K562 (cell line): ENCODE data around the gene ATXN7L1. TPM values are rescaled to one million over a fixed set of nuclear protein-coding genes. Genes with fewer than 3 reads are reported as not detected.

ENCODE experiments used
- ATAC-seq: fragments of 200-7000 bp; cut with Tn5 transposase; 3 replicates; pipeline ENCODE4 v1.9.1; 2020; ENCODE audit warnings: moderate library complexity
- BruUV-seq: library from RNA; stranded (reverse); fragments of 400-500 nt; replicated peaks from 2 replicates; lab custom pipeline; 2021; lab: Mats Ljungman, UMichigan
- CTCF ChIA-PET: fragments of 300-600 bp; formaldehyde crosslinking; extraction: SDS; loops from one replicate; lab custom pipeline; 2021; ENCODE audit warnings: low intra/inter-chr PET ratio; lab: Yijun Ruan, JAX
- POLR2A ChIA-PET: fragments of 300-600, 350-650 bp; sonication (Branson Sonifier 250); formaldehyde crosslinking; extraction: SDS; loops from one replicate; lab custom pipeline; 2021; ENCODE audit warnings: antibody characterized with exemption, inconsistent platforms; lab: Yijun Ruan, JAX
- DNase-seq, 4 experiments: peaks; one replicate each; pipeline versions ENCODE4 v3.0.0 to v3.0.0-alpha.2; 2011 to 2018; ENCODE audit warnings: low spot score in 3 of 4, mixed read lengths in 3 of 4; ENCODE audit errors: extremely low read depth in 1 of 4
- FAIRE-seq: peaks from 2 replicates; lab custom pipeline; 2011; peaks lifted over from hg19 to GRCh38; lab: Jason Lieb, UNC
- H2AFZ ChIP-seq: 2 replicates; pipeline ENCODE4 v1.6.0; 2011; ENCODE audit warnings: low read depth, low read length, control low read depth, inconsistent platforms
- H3K27ac ChIP-seq: fragments of 200-600 bp; 3 replicates; pipeline ENCODE4 v1.8.0; 2011; ENCODE audit warnings: low read depth, mild to moderate bottlenecking, control low read depth, inconsistent platforms, low read length, moderate library complexity, mixed read lengths; ENCODE audit errors: extremely low read depth
- H3K27me3 ChIP-seq, 2 experiments: fragments of 300-600 bp in 1 of 2; 2 replicates in 1 of 2; 3 replicates in 1 of 2; pipeline versions ENCODE4 v1.6.0 to v1.8.0; 2011; ENCODE audit warnings: inconsistent platforms in 2 of 2, low read length in 2 of 2, mild to moderate bottlenecking in 1 of 2, mixed read lengths in 1 of 2, moderate library complexity in 1 of 2; ENCODE audit not compliant: control insufficient read depth in 2 of 2, insufficient read depth in 2 of 2
- H3K36me3 ChIP-seq: fragments of 300-600 bp; 3 replicates; pipeline ENCODE4 v1.8.0; 2011; ENCODE audit warnings: mild to moderate bottlenecking, low read length, inconsistent platforms; ENCODE audit not compliant: control insufficient read depth, insufficient read depth
- H3K4me1 ChIP-seq, 2 experiments: fragments of 200-600 bp in 1 of 2; replicated peaks in 1 of 2; 2 replicates in 1 of 2; 3 replicates in 1 of 2; pipeline versions ENCODE4 v1.5.1 to v1.8.0; 2011; ENCODE audit warnings: inconsistent platforms in 2 of 2, low read length in 2 of 2, mild to moderate bottlenecking in 1 of 2, mixed read lengths in 1 of 2, moderate library complexity in 1 of 2; ENCODE audit not compliant: control insufficient read depth in 2 of 2, insufficient read depth in 2 of 2
- H3K4me2 ChIP-seq: 2 replicates; pipeline ENCODE4 v1.6.1; 2011; ENCODE audit warnings: low read length, control low read depth, inconsistent platforms, mixed read lengths; ENCODE audit not compliant: insufficient read depth
- H3K4me3 ChIP-seq: fragments of 200-600 bp; sonication (generic), shearing (Covaris generic); 2 replicates; pipeline ENCODE4 v1.5.1; 2016; ENCODE audit warnings: control low read depth, inconsistent platforms
- H3K79me2 ChIP-seq: fragments of 200-600 bp; 3 replicates; pipeline ENCODE4 v1.8.0; 2011; ENCODE audit warnings: low read length, inconsistent platforms; ENCODE audit not compliant: control insufficient read depth, insufficient read depth
- H3K9ac ChIP-seq, 2 experiments: 2 replicates each; pipeline versions ENCODE4 v1.6.0 to v1.6.1; 2011; ENCODE audit warnings: low read depth in 2 of 2, low read length in 2 of 2, control low read depth in 1 of 2, inconsistent platforms in 1 of 2, mild to moderate bottlenecking in 1 of 2, mixed read lengths in 1 of 2; ENCODE audit not compliant: insufficient read depth in 1 of 2
- H3K9me1 ChIP-seq: one replicate; pipeline ENCODE4 v1.6.0; 2011; ENCODE audit warnings: inconsistent platforms, mild to moderate bottlenecking, low read length, moderate library complexity; ENCODE audit not compliant: control insufficient read depth, insufficient read depth
- H3K9me3 ChIP-seq: replicated peaks from 2 replicates; pipeline ENCODE4 v1.5.1; 2011; ENCODE audit warnings: low read depth, low read length, inconsistent platforms; ENCODE audit not compliant: control insufficient read depth, insufficient read depth
- H4K20me1 ChIP-seq: replicated peaks from 2 replicates; pipeline ENCODE4 v1.6.1; 2011; ENCODE audit warnings: low read length, inconsistent platforms, mixed read lengths; ENCODE audit not compliant: control insufficient read depth, insufficient read depth
- CBX1 ChIP-seq: sonication (generic); IDR thresholded peaks from 2 replicates; pipeline ENCODE4 v1.6.1; 2016; ENCODE audit warnings: antibody characterized with exemption, low read depth, mild to moderate bottlenecking
- HNRNPL ChIP-seq: fragments of 200-400 bp; formaldehyde crosslinking; IDR thresholded peaks from 2 replicates; pipeline ENCODE4 v1.6.1; 2017; ENCODE audit warnings: low read depth, mild to moderate bottlenecking, low read length
- KHSRP ChIP-seq: fragments of 450-650 bp; IDR thresholded peaks from 2 replicates; pipeline ENCODE4 v1.6.1; 2017
- NFATC3 ChIP-seq: fragments of 450-650 bp; IDR thresholded peaks from 2 replicates; pipeline ENCODE4 v1.6.1; 2017; ENCODE audit warnings: mild to moderate bottlenecking
- POLR2AphosphoS5 ChIP-seq: IDR thresholded peaks from 2 replicates; pipeline ENCODE4 v1.6.1; 2011; ENCODE audit warnings: mild to moderate bottlenecking, low read depth, low read length, moderate library complexity; ENCODE audit not compliant: control insufficient read depth, insufficient read depth
- SRSF3 ChIP-seq: fragments of 200-400 bp; formaldehyde crosslinking; IDR thresholded peaks from 2 replicates; pipeline ENCODE4 v1.6.1; 2016; ENCODE audit warnings: mild to moderate bottlenecking, low read length, moderate library complexity; ENCODE audit not compliant: insufficient read depth
- SRSF7 ChIP-seq: fragments of 200-400 bp; formaldehyde crosslinking; optimal IDR thresholded peaks from 2 replicates; pipeline ENCODE3; 2017; ENCODE audit warnings: mild to moderate bottlenecking, low read depth, low read length
- ZKSCAN1 ChIP-seq: fragments of 150-350 bp; IDR thresholded peaks from 2 replicates; pipeline ENCODE4 v1.6.1; 2016; ENCODE audit warnings: low read depth, low read length
- ZNF324 ChIP-seq: fragments of 250-450 bp; sonication (Bioruptor Pico); IDR thresholded peaks from 2 replicates; pipeline ENCODE4 v1.4.0; 2020; ENCODE audit warnings: mild to moderate bottlenecking
- ZNF696 ChIP-seq: fragments of 250-450 bp; sonication (Bioruptor Pico); conservative IDR thresholded peaks from 2 replicates; pipeline ENCODE4 v1.4.0; 2020; ENCODE audit warnings: mild to moderate bottlenecking, moderate library complexity
- ZSCAN32 ChIP-seq: fragments of 450-650 bp; formaldehyde crosslinking; IDR thresholded peaks from 2 replicates; pipeline ENCODE4 v1.4.0; 2020; ENCODE audit warnings: mild to moderate bottlenecking, moderate library complexity
- WGBS: fragments of 100-300 bp; shearing (Covaris generic); methylation state at CpG from one replicate; pipeline ENCODE4 v1.1.6; 2016; ENCODE audit warnings: low coverage, mixed read lengths; ENCODE audit not compliant: insufficient coverage; ENCODE audit errors: missing lambda C conversion rate; 5-methylcytosine and 5-hydroxymethylcytosine counted together
- in situ Hi-C: fragments of 300-500 bp; cut with MboI; formaldehyde crosslinking; loops from 4 replicates; pipeline ENCODE4 v1.15.0; 2018; ENCODE audit warnings: inconsistent platforms, mixed read lengths
- intact Hi-C: fragments of 100-400 bp; cut with micrococcal nuclease; formaldehyde crosslinking; loops from 2 replicates; pipeline ENCODE4 v1.14.2; 2022
- polyA plus RNA-seq, 8 experiments: library from polyadenylated mRNA; depleted of rRNA in 4 of 8; stranded (reverse) in 5 of 8; unstranded in 3 of 8; fragments of >200 nt; fragmentation: Nextera tagmentation in 2 of 8; fragmentation: Illumina TruSeq in 1 of 8; extraction: Ambion mirVana in 2 of 8; extraction: Trizol in 1 of 8; gene quantifications; 2 replicates each; pipeline versions ENCODE4 v1.2.1 to v1.2.3, GENCODE V29; 2011 to 2014; ENCODE audit warnings: inconsistent platforms in 1 of 8, missing spikeins in 1 of 8
- total RNA-seq, 7 experiments: library from RNA; depleted of rRNA in 6 of 7; stranded (reverse); fragments of >200 nt in 6 of 7; fragmentation: Illumina TruSeq in 2 of 7; extraction: Trizol in 2 of 7; gene quantifications; 2 replicates each; pipeline versions ENCODE4 v1.2.1 to v1.2.3, GENCODE V29; 2011 to 2021; ENCODE audit warnings: low replicate concordance in 1 of 7
- TF ChIP-seq, protein P1 (sequence below): sonication (generic); formaldehyde crosslinking; IDR thresholded peaks from 2 replicates; pipeline ENCODE4 v1.8.0; 2022; ENCODE audit warnings: mild to moderate bottlenecking, low read depth, missing genetic modification reagents
- TF ChIP-seq, protein P2 (sequence below): fragments of 250-450 bp; sonication (Bioruptor Pico); IDR thresholded peaks from 2 replicates; pipeline ENCODE4 v1.5.0; 2022; ENCODE audit warnings: mild to moderate bottlenecking
- TF ChIP-seq, protein P3 (sequence below): fragments of 250-450 bp; sonication (Bioruptor Pico); IDR thresholded peaks from 2 replicates; pipeline ENCODE4 v1.9.0; 2021; ENCODE audit warnings: mild to moderate bottlenecking, inconsistent platforms

Gene ATXN7L1
- total and polyA plus RNA-seq, 9 of the 15 experiments (the other 6 are each of a cell fraction or from before 2014, with no cell fraction given), result 6.6 to 13.7 (median 10.7) TPM

DNA sequence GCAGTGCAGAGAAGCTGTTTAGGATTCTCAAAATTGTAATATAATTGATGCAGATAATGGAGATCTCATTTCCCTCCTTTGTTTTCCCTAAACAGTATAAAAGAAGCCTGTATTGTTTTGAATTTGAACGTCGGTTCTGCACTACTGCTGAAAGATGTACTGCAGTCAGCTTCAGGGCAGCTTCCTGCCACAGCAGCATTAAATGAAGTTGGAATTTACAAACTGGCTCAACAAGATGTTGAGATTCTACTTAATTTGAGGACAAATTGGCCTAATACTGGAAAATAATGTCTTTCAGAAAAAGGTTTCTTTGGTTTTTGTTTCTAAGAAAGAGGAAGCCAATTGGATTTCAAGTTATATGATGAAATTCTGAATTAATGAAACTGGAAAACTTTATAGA, 309.4 kb downstream of the ATXN7L1 start (continued):
- TF ChIP-seq, protein P1, sequence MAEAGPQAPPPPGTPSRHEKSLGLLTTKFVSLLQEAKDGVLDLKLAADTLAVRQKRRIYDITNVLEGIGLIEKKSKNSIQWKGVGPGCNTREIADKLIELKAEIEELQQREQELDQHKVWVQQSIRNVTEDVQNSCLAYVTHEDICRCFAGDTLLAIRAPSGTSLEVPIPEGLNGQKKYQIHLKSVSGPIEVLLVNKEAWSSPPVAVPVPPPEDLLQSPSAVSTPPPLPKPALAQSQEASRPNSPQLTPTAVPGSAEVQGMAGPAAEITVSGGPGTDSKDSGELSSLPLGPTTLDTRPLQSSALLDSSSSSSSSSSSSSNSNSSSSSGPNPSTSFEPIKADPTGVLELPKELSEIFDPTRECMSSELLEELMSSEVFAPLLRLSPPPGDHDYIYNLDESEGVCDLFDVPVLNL, result no peak
- TF ChIP-seq ZKSCAN1 (no peak), CBX1 (no peak)
- TF ChIP-seq, protein P2, sequence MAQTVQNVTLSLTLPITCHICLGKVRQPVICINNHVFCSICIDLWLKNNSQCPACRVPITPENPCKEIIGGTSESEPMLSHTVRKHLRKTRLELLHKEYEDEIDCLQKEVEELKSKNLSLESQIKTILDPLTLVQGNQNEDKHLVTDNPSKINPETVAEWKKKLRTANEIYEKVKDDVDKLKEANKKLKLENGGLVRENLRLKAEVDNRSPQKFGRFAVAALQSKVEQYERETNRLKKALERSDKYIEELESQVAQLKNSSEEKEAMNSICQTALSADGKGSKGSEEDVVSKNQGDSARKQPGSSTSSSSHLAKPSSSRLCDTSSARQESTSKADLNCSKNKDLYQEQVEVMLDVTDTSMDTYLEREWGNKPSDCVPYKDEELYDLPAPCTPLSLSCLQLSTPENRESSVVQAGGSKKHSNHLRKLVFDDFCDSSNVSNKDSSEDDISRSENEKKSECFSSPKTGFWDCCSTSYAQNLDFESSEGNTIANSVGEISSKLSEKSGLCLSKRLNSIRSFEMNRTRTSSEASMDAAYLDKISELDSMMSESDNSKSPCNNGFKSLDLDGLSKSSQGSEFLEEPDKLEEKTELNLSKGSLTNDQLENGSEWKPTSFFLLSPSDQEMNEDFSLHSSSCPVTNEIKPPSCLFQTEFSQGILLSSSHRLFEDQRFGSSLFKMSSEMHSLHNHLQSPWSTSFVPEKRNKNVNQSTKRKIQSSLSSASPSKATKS (CRISPR knock-in tag), result no peak

DNA sequence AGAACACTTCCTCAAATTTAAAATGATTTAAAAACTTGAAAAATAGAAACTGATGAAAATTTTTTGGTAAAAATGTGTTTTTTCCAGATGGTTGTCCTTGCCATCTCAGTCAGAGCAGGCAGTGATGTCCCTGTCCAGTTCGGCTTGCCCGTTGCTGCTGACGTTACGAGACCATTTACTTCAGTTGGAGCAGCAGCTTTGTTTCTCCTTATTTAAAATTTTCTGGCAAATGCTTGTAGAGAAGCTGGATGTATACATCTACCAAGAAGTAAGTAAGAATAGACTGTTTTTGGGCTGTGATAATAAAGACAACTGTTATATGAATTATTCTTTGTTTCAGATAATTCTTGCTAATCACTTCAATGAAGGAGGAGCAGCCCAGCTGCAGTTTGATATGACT, 311.2 kb downstream of the ATXN7L1 start:
- intact Hi-C loops (no loop called here), in situ Hi-C loops (no loop called here)
- Histone ChIP-seq H3K27ac (no peak overlapping the region), H3K4me2 (no peak overlapping the region), H2AFZ (no peak overlapping the region), H3K79me2 (no peaks in the 10 kb centered on the region), H3K9ac (no peak overlapping the region), H4K20me1 (no peaks in the 10 kb centered on the region), H3K4me3 (no peak overlapping the region), H3K9me3 (no peaks in the 10 kb centered on the region), H3K9me1 (no peaks in the 10 kb centered on the region), H3K4me1 (no peaks in the 10 kb centered on the region), H3K27me3 (no peaks in the 10 kb centered on the region), H3K36me3 (peaks cover 92% of the 10 kb centered on the region)
- BruUV-seq, result no TSS peak
- ChIA-PET POLR2A (interaction anchor here (0.6 to 1.5 kb wide), 4 partner anchors 10 to 177 kb away, joined by 3 to 7 read pairs (median 3); no protein-coding TSS in a partner anchor), CTCF (no interaction called here)
- WGBS, result 100% methylated on average over 4 of the region's 4 CpGs
- DNase-seq (no peak), FAIRE-seq (no peak), ATAC-seq (no peak)
- TF ChIP-seq KHSRP, result no peak
- TF ChIP-seq SRSF7, result no peak
- no peak for TF ChIP-seq POLR2AphosphoS5
- no peak for TF ChIP-seq ZNF324 (CRISPR knock-in tag)
- TF ChIP-seq SRSF3, result no peak
- no peak for TF ChIP-seq ZNF696 (CRISPR knock-in tag)
- TF ChIP-seq HNRNPL, result no peak
- no peak for TF ChIP-seq NFATC3
- no peak for TF ChIP-seq ZSCAN32 (CRISPR knock-in tag)
- TF ChIP-seq, protein P3, sequence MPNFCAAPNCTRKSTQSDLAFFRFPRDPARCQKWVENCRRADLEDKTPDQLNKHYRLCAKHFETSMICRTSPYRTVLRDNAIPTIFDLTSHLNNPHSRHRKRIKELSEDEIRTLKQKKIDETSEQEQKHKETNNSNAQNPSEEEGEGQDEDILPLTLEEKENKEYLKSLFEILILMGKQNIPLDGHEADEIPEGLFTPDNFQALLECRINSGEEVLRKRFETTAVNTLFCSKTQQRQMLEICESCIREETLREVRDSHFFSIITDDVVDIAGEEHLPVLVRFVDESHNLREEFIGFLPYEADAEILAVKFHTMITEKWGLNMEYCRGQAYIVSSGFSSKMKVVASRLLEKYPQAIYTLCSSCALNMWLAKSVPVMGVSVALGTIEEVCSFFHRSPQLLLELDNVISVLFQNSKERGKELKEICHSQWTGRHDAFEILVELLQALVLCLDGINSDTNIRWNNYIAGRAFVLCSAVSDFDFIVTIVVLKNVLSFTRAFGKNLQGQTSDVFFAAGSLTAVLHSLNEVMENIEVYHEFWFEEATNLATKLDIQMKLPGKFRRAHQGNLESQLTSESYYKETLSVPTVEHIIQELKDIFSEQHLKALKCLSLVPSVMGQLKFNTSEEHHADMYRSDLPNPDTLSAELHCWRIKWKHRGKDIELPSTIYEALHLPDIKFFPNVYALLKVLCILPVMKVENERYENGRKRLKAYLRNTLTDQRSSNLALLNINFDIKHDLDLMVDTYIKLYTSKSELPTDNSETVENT (CRISPR knock-in tag), result no peak
